ENCODE results near the gene EID2B.

EID2B gene

GRCh38 chr19:39533791-39534190 is 1.1 kb upstream of the EID2B start:
- in situ Hi-C loops (cut with HindIII; ENCODE audit: low sequenced_read_pairs) = no loop called here

DNA sequence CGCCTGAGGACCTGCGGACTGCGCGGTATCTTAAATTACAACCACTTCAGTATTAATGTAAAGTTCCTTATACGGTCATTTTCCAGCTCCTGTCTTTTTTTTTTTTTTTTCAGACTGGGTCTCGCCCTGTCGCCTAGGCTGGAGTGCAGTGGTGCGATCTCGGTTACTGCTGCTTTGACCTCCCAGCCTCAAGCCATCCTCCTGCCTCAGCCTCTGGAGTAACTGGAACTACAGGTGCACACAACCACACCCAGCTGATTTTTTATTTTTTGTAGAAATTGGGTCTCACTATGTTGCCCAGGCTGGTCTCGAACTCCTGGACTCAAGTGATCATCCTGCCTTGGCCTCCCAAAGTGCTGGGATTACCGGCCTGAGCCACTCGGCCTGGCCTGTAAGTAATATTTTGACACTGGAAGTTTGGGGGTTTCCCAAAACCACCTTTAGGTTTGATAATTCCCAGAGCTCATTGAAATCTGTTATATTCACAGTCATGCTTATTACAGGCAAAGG is 406 bp upstream of the EID2B start:
- in situ Hi-C loops (cut with HindIII; ENCODE audit: low sequenced_read_pairs) = no loop called here

GRCh38 chr19:39531834-39532232 is 819 bp downstream of the EID2B start:
- in situ Hi-C loops (cut with HindIII; ENCODE audit: low sequenced_read_pairs) = no loop called here

DNA sequence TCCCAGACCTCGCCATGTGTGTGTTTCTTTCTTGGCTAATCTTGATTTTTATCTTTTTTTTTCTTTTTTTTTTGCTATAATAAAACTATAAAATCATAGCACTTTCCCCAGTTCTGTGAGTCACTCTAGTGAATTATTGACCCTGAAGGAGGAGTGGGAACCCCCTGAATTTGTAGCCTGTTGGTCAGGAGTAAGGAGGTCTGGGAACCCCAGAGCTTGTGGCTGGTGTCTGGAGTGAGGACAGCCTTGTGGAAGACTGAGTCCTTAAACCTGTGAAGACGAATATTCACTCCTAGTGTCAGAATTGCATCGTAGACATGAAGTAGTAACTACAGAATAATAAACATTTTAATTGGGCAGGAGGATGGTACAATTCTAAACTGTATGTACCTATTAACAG is 7.4 kb downstream of the EID2B start:
- in situ Hi-C loops (cut with HindIII; ENCODE audit: low sequenced_read_pairs) = no loop called here

GRCh38 chr19:39524495-39524894 is 8.2 kb downstream of the EID2B start:
- in situ Hi-C loops (cut with HindIII; ENCODE audit: low sequenced_read_pairs) = no loop called here

- in situ Hi-C loops (cut with HindIII; ENCODE audit: low sequenced_read_pairs) = no loop called here
Observed at GRCh38 chr19:39520541-39521484, 11.8 kb downstream of the EID2B start.

- in situ Hi-C loops (cut with HindIII; ENCODE audit: low sequenced_read_pairs) = no loop called here
Observed at GRCh38 chr19:39518975-39519374, 13.7 kb downstream of the EID2B start.

- in situ Hi-C loops (cut with HindIII; ENCODE audit: low sequenced_read_pairs) = no loop called here
Observed at GRCh38 chr19:39518458-39518857, 14.2 kb downstream of the EID2B start.

GRCh38 chr19:39517432-39517831 is 15.2 kb downstream of the EID2B start:
- in situ Hi-C loops (cut with HindIII; ENCODE audit: low sequenced_read_pairs) = no loop called here

DNA sequence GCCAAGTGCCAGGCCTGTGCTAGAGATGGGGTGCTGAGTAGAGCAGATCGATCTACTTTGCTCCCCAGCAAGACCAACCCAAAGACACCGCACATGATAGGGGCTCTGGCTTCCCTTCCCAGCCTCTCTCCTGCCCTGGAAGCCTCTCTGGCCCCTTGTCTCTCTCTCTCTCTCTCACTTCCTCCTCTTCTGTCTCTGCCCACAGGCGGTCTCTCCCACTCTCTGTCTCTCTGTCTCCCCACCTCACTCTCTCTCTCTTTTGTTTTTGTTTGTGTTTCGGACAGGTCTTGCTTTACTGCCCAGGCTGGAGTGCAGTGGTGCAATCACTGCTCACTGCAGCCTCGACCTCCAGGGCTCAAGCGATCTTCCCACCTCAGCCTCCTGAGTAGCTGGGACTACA is 16.4 kb downstream of the EID2B start:
- in situ Hi-C loops (cut with HindIII; ENCODE audit: low sequenced_read_pairs) = no loop called here

GRCh38 chr19:39515551-39516191 is 17.0 kb downstream of the EID2B start:
- in situ Hi-C loops (cut with HindIII; ENCODE audit: low sequenced_read_pairs) = no loop called here

GRCh38 chr19:39514840-39515550 is 17.7 kb downstream of the EID2B start, which contains the start of gene SELENOV:
SELENOV (plus strand) TSS chr19:39515139; CDS start chr19:39515213, 74 bp downstream.
- in situ Hi-C loops (cut with HindIII; ENCODE audit: low sequenced_read_pairs) = no loop called here

GRCh38 chr19:39512988-39513387 is 19.7 kb downstream of the EID2B start:
- in situ Hi-C loops (cut with HindIII; ENCODE audit: low sequenced_read_pairs) = no loop called here

GRCh38 chr19:39509233-39509632 is 23.4 kb downstream of the EID2B start:
- in situ Hi-C loops (cut with HindIII; ENCODE audit: low sequenced_read_pairs) = no loop called here

- in situ Hi-C loops (cut with HindIII; ENCODE audit: low sequenced_read_pairs) = no loop called here
Observed at GRCh38 chr19:39508629-39509028, 24.0 kb downstream of the EID2B start.

GRCh38 chr19:39507715-39508364 is 24.8 kb downstream of the EID2B start:
- in situ Hi-C loops (cut with HindIII; ENCODE audit: low sequenced_read_pairs) = no loop called here

- in situ Hi-C loops (cut with HindIII; ENCODE audit: low sequenced_read_pairs) = no loop called here
Observed at GRCh38 chr19:39506944-39507714, 25.5 kb downstream of the EID2B start.

- in situ Hi-C loops (cut with HindIII; ENCODE audit: low sequenced_read_pairs) = no loop called here
Observed at GRCh38 chr19:39506598-39506943, 26.1 kb downstream of the EID2B start.

GRCh38 chr19:39502640-39503417 is 29.8 kb downstream of the EID2B start:
- in situ Hi-C loops (cut with HindIII; ENCODE audit: low sequenced_read_pairs) = loop anchor here (5.0 kb wide), 1 partner anchor 34 kb away; no protein-coding TSS in a partner anchor

Data from endothelial cell of hepatic sinusoid (primary cell).